Stimulated activated CD8-positive, alpha-beta memory T cell treated with anti-CD3 and anti-CD28 coated beads, Interleukin-15, amount 100 ng/mL, for 4 hours (primary cell): Measurements from ENCODE around the gene COX4I2.
"Not testable (repeated sequence)": the region's sequence is repeated elsewhere in the genome, so short reads cannot be mapped to it uniquely, and the experiment has no call there.

Experiments used
- DNase-seq, 2 donors: peaks; one replicate each; pipeline ENCODE4 v3.0.0-alpha.2; 2020; ENCODE audit warnings: low read depth in 2 of 2

Gene COX4I2

DNA sequence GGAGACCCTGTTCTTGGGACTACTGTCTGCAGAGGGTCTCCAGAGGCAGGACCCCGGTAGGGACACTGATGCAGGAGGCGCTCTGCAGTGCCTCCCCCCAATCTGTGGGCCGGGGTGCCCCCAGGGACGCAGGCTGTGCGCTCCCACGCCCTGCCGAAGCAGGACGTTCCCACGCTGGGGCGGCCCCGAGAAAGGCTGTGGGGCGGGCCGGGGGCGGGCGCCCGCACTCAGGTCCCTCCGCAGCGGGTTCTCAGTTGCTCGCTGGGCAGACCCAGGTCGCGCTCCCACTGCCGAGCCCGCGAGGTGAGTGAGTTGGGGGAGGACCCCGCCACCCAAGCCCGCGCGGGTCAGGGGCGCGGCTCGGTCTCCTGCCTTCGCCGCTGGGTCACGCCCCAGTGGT is at the start of gene COX4I2:
Gene COX4I2, plus strand, starts transcription at position 253 of the 400 bp plus-strand sequence. CDS start 1,106 bp downstream, outside the sequence.
- no peak for DNase-seq

GRCh38 chr20:31590717-31591225 is 46.9 kb upstream of the COX4I2 start:
- DNase-seq: no peak

- no peak for DNase-seq
These were observed 44.3 kb upstream of the COX4I2 start for GRCh38 chr20:31593221-31594001.

- DNase-seq: no peak
These were observed 43.6 kb upstream of the COX4I2 start for GRCh38 chr20:31594002-31594557.

GRCh38 chr20:31594558-31595379 is 42.9 kb upstream of the COX4I2 start:
- no peak for DNase-seq

DNA sequence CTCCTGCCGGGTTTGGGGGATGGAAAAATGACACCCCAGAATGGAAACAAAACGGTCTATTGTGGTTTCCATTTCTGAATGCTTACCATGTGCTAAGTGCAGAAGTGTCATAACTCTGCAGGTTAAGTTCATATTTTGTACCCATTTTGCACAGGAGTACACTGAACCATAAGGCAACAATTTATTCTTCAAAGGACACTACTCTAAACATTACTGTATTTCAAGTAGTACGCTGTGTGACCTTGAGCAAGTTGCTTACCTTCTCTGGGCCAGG is 42.4 kb upstream of the COX4I2 start:
- no peak for DNase-seq

DNA sequence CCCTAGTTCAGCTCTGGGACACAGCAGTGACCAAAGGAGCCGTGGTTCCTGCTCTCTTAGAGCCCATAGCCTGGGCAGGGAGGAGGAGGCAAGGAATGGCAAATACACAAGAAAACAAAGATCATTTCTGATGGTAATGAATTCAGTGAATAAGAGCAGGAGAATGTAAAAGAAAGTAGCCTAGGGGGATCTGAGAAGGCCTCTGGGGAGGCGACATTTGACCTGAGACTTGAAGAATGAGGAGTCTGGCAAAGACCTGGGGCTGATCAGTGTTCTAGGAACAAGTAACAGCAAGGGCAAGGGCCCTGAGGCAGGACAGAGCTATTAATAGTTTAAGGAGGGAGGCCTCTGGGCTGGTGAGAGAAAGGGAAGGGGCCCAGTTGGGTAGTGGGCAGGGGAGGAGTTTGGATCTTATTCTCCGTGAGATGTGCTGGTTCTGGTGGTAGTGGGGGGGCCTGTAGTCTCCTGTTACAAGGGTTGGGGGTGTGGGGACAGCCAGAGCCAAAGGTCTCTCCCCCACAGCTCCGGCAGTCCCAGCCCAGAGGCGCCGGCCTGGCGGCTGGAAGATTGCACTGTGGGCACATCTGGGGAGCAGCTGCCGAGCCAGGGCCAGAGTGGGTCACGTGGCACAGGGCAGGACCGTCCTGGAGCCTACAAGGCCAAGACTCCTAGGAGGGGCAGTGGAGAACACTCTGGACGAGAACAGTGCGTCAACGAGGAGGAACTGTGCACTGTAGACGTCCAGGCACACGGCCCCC is 41.9 kb upstream of the COX4I2 start:
- DNase-seq: no peak

GRCh38 chr20:31596412-31596715 is 41.3 kb upstream of the COX4I2 start:
- DNase-seq: not testable (repeated sequence)

GRCh38 chr20:31596831-31597480 is 40.8 kb upstream of the COX4I2 start:
- no peak for DNase-seq

GRCh38 chr20:31597481-31597855 is 40.2 kb upstream of the COX4I2 start:
- no peak for DNase-seq

- DNase-seq: no peak
These were observed 35.3 kb upstream of the COX4I2 start for GRCh38 chr20:31602431-31602778.

DNA sequence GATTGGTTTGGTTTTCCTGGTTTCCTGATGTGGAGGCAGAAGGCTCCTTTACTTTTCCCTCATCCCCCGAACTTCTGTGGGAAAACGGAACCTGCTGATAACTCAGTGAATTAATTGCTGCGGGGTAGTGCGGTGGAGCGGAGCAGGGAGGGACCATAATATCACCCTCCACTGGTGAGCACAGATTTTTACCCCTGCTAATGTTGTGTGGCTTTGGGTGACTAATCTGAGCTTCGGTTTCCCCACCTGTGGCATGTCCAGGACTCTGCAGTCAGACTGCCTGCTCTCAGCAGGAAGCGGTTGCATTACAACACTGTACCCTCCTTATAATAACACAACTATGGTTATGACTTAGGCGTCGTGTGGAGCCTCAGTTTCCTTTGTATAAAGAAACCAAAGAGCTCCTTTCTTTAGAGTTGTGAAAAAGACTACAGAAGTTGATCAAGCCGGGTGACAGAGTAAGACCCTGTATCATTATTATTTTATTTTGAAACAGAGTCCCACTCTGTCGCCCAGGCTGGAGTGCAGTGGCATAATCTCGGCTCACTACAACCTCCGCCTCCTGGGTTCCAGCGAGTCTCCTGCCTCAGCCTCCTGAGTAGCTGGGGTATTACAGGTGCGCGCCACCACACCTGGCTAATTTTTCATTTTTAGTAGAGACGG is 34.8 kb upstream of the COX4I2 start:
- no peak for DNase-seq

GRCh38 chr20:31603822-31604566 is 33.7 kb upstream of the COX4I2 start:
- DNase-seq: peak; percentile 32 to 45

- DNase-seq: no peak
These were observed 33.1 kb upstream of the COX4I2 start for GRCh38 chr20:31604567-31605030.

GRCh38 chr20:31605031-31605901 is 32.4 kb upstream of the COX4I2 start, which contains the start of gene ID1:
TSS of gene ID1 (plus strand) at chr20:31605289. CDS start at chr20:31605388, 99 bp downstream.
- peak; percentile 79 to 81 for DNase-seq

DNA sequence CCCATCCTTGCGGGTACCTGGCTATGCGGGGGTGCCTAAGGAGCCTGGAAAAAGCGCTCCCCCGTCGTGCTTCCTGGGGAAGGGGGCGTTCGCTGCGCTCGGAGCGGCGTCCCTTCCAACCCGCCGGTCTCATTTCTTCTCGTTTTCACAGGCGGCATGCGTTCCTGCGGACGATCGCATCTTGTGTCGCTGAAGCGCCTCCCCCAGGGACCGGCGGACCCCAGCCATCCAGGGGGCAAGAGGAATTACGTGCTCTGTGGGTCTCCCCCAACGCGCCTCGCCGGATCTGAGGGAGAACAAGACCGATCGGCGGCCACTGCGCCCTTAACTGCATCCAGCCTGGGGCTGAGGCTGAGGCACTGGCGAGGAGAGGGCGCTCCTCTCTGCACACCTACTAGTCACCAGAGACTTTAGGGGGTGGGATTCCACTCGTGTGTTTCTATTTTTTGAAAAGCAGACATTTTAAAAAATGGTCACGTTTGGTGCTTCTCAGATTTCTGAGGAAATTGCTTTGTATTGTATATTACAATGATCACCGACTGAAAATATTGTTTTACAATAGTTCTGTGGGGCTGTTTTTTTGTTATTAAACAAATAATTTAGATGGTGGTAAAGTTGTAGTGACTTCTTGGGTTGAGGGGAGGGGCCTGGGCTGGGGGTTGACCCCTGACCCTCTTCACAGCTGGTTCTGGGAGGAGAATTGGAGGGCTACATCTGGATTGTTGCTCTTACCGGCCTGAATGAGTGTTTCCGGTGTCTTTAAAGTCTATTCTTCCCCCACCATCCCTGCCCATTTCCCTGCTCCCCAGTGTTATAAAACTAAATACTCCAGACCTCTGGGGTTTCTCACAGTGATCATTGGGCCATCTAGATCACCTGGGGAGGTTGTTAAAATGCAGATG is 31.6 kb upstream of the COX4I2 start:
- DNase-seq: no peak

DNA sequence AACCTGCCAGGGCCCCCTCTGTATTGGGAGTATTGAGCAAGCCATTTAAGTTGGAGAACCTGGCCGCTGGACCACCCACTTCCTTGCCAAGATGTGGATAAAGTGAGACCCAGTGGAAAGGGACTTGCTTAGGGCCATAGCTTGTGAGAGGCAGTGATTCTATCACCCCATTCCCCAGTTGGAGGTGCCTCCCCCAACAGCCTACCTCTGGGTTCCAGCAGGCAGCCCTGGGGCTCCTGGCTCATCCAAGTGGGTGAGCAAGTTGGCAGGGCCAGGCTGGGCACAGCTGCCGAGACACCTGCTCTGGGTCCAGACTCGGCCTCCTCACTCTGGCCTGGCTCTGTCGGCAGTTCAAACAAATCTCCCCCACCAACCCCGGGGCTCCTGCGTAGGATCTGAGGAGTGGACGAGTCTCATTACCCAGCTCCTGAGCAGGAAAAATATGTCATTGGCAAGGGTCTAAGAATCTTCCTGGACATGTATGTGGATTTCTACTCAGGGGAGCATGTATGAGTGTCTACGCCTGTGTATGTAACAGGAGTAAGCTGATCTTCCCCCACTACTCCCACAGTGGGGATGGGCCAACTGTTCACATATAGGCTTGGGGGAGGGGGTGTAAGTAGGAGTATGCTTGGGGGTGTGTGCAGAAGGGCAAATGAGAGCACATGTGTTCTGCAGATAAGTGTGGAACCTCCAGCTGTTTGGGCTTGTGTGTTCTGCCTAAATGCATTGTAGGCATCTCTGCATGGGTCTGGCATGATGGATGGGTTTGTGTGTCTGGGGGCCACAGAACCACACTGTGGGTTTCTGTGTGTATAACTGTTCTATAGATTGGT is 30.7 kb upstream of the COX4I2 start:
- no peak for DNase-seq
